ENCODE measurements around the gene ME3.

- TF ChIP-seq CTCF (IDR thresholded peaks at IDR 0.05) = no peak
- no peak for TF ChIP-seq POLR2A (IDR thresholded peaks at IDR 0.05)
Measured at GRCh38 chr11:86491027-86491426, 181.4 kb downstream of the ME3 start.

Data from Peyer's patch (tissue), 4 donors.